HS-5 (cell line): ENCODE data around the gene MPV17L.
"Not testable (repeated sequence)": the region's sequence is repeated elsewhere in the genome, so short reads cannot be mapped to it uniquely, and the experiment has no call there.

Experiments
- DNase-seq: peaks from one replicate; pipeline ENCODE4 v3.0.0-alpha.2; 2012; ENCODE audit warnings: low read depth

MPV17L gene

DNA sequence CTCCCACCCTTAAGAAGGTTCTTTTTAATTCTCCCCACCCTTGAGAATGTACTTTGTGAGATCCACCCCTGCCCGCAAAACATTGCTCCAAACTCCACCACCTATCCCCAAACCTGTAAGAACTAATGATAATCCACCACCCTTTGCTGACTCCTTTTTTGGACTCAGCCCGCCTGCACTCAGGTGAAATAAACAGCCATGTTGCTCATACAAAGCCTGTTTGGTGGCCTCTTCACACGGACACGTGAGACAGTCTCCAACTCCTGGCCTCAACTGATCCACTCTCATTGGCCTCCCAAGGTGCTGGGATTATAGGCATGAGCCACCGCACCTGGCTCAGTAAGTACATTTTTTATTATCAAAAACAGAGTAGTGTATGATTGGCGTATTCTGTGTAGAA is 13.9 kb downstream of the MPV17L start:
- DNase-seq, result not testable (repeated sequence)

DNA sequence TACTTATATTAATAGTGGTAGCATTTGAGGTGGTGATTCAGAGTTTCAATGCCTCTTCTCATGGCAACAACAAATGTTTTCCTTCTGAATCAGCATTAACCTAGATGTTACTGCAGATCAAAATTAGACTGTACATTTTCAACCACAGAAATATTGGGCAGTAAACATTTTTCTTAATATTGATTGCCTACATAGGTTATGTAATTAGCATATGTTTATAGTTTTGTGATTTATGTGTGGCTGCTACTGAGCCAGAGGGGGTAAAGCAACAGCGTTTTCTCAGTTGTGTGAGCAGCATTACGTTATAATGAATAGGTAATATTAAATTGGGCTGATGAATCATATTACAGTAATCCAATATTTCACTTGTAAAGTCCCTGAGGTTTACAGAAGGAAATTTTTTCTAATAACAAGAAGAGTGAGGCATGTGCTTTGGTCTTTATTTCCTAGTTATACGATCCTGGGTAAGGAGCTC is 20.0 kb downstream of the MPV17L start:
- DNase-seq, result no peak

DNA sequence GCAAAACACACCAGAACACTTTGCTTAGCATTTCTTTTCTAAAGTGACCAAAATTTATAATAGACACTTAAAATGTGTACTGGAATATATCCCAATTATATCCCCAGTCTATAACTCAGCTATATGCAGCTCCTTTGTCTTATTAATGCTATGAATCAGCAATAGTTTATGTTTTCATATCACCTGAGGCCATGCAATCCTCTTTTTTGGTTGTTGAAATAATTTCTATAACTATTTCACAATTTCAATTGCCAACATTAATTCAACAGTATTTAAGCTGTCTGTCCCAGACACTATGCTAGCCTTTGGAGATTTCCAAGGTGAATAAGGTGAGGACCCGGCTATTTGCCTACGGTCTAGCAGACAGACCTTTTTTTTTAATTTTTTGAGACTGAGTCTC is 21.6 kb downstream of the MPV17L start:
- no peak for DNase-seq

DNA sequence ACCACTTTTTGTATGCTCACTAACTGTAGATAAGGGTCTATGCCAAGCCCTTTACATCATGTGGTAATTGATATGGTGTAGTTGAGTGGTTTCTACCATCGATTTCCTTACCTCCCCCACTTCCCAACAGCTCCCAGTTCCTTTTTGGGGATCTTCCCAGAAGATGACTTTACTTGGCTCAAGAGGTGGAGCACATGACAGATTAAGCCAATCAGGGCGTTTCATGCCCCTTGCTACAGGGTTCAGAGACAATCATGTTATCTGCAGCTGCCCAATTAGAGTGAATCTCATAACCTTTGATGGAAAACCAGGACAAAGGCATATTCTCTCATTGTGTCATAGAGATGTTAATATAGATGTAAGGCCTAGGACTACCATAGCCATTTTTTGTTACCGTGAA is 22.7 kb downstream of the MPV17L start:
- no peak for DNase-seq

DNA sequence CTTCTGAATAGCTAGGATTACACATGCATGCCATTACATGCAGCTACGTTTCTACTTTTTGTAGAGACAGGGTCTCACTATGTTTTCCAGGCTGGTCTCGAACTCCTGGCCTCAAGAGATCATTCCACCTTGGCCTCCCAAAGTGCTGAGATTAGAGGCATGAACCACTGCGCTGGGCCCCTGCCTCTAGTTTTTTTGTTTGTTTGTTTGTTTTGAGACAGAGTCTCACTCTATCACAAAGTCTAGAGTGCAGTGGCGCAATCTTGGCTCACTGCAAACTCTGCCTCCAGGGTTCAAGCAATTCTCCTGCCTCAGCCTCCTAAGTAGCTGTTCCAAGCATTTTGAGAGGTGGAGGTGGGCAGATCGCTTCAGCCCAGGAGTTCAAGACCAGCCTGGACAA is 26.1 kb downstream of the MPV17L start:
- not testable (repeated sequence) for DNase-seq

DNA sequence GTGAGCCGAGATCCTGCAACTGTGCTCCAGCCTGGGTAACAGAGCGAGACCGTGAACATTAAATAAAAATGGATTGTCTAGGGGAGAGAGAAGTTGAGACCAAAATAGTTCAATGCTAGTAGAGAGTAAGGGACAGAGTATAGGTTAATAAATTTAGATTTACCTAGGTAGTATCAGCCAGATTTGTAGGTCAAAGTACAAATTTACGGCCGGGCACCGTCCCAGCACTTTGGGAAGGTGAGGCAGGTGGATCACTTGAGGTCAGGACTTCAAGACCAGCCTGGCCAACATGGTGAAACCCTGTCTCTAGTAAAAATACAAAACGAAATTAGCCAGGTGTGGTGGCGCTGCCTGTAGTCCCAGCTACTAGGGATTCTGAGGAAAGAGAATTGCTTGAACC is 26.7 kb downstream of the MPV17L start:
- DNase-seq, result no peak

DNA sequence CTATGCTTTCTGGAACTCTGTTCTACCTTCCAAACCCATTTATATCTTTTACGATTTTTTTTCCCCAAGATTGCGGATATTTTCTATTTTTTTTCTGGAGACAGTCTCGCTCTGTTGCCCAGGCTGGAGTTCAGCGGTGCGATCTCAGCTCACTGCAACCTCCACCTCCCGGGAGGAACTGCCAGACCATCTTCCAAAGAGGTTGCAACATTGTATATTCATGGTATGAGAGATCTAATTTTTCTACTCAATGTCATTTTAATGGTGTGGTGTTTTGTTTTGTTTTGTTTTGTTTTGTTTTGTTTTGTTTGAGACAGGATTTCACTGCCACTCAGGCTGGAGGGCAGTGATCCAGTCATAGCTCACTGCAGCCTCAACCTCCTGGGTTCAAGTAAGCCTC is 30.3 kb downstream of the MPV17L start:
- DNase-seq, result no peak

DNA sequence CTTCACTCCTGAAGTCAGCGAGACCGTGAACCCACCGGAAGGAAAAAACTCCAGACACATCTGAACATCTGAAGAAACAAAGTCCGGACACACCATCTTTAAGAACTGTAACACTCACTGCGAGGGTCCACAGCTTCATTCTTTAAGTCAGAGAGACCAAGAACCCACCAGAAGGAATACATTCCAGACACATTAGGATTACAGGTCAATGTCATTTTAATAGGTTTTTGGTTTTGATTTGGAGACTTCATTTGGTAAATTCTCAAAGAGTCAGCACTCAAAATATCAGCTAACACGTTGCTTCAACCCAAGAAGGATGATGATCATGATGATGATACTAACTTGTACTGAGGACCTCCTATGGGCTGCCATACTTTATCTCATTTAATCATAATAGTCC is 31.2 kb downstream of the MPV17L start:
- no peak for DNase-seq

DNA sequence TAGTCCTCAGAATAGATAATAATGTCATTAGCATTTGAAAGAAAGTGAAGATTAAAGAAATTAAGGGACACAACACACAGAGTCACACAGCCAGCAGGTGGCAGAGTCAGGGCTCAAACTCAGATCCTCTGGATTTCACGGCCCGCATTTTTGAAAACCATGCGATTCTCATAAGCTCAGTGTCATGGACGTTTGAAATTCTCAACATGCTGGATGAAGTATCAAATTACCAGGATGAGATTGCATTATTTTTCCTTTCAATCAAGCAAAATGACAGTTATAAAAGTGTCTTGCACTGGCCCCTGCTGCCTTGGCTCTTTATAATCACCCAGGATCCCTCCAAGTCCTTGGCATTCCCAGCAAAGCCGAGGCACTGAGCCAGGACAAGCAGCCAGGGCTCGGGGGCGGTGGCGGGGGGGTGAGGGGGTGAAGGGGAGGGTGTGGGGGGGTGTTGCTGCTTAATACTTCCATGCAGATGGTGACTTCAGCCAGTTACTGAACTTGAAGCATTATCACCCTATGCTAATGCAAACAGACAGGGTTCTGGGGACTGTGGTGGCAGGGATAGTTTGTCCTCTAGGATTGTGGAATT is 32.2 kb downstream of the MPV17L start:
- no peak for DNase-seq

DNA sequence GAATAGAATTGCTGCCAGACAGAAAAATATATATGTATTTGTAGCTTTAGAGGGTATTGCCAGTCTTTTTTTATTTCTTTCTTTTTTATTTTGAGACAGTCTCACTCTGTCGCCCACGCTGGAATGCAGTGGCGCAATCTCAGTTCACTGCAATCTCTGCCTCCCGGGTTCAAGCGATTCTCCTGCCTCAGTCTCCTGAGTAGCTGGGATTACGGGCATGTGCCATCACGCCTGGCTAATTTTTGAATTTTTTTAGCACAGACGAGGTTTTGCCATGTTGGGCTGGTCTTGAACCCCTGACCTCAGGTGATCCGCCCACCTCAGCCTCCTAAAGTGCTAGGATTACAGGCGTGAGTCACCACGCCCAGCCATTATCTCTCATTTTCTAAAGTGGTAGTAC is 35.3 kb downstream of the MPV17L start:
- not testable (repeated sequence) for DNase-seq

DNA sequence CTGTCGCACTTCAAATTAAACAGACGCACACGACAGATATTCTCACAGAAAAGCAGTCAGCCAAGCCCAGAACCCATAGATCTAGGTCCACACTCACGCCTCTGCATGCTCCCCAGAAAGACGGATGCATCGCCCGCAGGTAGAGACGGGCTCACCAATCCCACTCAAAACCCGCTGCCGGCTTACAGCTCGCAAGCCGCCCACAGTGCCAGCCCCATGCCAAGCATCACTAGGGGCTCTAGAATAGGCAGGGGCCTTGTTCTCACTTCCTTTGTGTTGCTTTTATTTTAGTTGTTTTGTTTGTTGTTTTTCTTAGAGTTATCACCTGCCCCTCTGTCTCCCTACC is 38.5 kb downstream of the MPV17L start:
- DNase-seq, result no peak

DNA sequence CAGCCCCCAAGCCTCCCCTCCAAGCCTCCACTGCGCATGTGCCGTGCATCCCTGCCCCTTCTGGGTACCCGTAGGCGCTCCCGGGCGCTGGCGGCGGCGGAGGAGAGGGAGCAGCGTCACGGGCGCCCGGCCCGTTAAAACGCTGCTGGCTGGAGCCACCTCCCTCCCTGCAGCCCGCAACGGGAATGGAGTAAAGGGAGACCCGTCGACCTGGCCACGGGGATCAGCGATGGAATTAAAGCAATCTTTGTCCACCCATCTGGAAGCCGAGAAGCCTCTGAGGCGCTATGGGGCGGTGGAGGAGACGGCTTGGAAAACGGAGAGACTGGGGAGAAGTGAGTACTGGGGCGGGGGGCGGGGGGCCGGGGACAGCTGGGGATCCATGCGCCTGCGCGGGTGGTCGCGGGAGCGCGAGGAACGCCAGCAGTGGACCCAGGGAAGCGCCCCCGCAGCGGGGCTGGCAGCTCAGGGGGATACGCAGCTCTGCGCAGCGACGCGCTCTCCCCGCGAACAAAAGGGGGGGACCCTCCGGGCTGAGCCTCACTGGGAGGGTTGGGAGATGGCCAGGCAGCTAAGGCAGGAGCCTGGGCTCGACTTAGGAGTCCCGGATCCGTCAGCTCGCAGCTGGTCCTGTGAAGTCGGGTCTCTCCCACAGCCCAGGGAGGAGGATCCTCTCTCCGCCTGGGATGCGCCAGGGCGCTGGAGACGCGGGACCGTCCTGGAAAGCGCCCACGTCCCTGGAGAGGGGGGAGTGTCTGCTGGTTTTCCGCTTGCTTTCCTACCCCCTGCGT is 39.1 kb downstream of the MPV17L start, which contains the start of gene BMERB1:
Gene BMERB1, plus strand, starts transcription at position 164 of the 791 bp plus-strand sequence. Its CDS starts 66 bp downstream, at position 230.
- no peak for DNase-seq

DNA sequence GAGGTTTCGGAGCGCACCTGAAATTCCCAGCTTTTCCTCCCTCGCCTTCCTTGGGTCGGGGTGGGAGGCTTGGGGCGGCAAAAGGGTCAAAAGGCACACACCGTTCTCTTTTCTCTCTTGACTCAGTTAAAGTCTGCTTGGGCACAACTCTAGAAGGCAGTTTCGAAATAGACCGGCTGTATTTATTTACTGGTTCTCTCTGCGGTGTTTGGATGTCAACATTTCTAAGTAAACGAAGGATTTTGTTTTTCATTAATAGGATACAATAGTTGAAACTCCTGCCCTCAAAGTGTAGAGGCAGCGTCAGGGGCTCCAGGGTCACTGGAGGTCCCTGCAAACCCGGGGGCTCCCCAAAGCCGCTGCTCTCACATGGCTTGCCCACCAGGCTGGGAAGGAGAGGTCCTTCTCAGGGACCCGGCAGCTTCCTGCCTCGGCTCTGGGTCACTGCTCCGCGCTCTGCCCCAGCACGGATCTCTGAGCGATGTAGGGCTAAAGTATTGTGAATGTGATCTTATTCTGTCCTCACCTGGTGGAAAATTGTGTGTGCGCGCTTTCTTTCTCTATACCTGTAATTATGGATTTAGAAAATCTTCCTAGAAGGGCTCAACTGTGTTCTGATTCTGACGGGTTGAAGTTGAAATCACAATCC is 39.8 kb downstream of the MPV17L start:
- DNase-seq, result no peak

DNA sequence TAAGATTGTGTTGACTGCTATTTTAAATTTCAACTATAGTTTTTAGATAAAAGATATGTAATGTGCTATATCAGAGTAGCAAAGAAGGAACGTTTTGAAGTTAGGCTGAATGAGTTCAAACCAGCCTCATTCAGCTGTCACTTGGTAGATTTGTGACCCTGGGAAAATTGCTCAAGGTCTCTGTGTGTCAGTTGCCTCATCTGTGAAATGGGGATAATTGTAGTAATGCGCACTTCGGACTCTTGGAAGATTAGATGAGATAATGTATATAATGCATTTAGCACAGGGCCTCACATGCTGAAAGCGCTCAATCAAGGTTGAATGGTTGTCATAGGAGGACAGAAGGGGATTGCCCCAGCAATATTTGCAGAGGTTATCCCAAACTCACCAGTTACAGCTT is 43.5 kb downstream of the MPV17L start:
- no peak for DNase-seq

DNA sequence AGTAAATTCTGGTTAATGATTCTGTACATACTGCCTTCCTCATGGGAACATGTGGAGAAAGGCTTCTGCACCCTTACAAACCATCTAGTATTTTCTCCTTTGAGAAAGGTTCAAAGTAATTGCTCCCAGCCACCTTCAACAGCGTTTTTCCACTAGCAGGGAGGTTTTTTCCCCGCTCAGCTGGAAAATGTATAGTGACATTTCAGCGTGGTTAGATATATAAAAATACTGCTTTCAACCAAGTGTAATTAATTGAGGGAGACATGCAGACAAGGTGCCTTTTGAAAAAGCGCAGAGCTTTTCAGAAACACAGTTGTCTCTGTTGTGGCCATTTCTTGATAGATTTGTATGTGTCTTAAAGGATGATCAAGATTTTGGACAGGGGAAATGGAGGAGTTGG is 44.0 kb downstream of the MPV17L start:
- DNase-seq, result no peak

DNA sequence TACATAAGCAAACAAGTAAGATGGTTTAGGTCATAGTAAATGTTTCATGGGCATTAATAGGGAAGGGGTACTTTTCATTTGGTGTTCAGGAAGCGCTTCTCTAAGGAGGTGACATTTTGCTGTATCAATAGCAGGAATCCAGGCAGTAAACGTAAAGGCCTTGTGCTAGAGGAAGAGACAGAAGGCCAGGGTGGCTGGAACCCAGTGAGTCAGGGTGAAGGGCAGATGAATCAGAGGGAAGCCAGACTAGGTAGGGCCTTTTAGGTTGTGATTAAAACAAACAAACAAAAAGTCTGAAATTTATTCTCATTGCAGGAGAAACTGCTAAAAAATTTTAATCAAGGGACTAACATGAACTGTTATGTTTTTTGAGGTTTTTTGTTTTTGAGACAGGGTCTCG is 45.3 kb downstream of the MPV17L start:
- DNase-seq, result no peak

DNA sequence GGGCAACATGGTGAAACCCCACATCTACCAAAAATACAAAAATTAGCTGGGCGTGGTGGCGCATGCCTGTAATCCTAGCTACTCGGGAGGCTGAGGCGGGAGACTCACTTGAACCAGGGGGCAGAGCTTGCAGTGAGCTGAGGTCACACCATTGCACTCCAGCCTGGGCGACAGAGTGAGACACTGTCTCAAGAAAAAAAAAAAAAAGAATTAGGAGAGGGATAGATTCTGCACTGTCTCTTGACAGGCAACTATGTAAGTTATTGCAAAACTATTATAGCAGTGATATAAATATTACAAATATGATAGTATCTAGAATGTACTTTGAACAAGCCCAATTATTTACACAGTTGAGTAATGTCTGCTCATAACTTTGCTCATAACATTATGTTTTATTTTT is 46.6 kb downstream of the MPV17L start:
- DNase-seq, result not testable (repeated sequence)

DNA sequence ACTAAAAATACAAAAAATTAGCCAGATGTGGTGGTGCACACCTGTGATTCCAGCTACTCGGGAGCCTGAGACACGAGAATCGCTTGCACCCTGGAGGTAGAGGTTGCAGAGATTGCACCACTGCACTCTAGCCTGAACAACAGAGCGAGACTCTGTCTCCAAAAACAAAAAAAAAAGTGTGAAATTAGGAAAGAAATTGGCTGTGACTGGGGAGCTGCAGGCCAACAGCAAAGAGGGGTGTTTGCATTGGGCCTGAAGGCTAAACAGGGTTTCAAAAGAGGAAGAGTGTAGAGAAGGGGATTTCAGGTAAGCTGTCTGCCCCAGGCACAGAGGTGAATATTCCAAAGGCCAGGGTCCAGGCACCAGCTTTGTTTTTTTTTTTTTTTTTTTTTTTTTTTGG is 48.2 kb downstream of the MPV17L start:
- DNase-seq, result no peak

DNA sequence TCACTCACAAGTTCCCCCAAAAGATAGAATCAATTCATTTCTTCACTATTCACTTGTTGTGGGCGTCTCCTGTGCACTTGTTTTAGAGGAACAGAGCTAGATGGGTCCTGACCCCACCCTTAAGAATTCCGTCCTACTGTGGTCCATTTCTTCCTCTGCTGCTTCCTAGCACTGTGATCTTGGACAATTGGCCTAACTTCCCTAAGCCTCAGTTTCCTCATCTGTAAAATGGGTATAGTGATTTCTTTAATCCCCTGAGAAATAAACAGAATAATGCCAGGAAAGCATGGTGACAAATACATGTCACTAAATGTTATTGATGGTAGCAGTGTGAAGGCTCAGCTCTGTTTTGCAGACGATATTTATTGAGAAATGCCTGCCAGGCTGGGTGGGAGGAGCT is 48.7 kb downstream of the MPV17L start:
- DNase-seq, result no peak

DNA sequence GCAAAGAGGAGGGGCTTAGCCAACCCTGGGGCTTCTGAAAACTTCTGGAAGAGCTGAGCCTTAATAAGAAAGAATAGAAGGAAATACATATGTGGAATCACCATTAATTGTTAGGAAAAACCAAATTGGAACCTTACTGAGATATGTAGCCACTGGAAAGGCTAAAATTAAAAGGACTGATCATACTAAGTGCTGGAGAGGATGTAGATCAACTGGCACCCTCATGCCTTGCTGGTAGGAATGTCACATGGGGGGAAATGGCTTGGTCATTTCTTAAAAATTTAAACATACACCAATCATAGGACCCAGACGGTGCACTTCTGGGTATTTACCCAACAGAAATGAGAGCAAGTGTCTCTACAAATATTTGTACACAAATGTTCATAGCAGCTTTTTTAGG is 49.9 kb downstream of the MPV17L start:
- DNase-seq, result no peak

DNA sequence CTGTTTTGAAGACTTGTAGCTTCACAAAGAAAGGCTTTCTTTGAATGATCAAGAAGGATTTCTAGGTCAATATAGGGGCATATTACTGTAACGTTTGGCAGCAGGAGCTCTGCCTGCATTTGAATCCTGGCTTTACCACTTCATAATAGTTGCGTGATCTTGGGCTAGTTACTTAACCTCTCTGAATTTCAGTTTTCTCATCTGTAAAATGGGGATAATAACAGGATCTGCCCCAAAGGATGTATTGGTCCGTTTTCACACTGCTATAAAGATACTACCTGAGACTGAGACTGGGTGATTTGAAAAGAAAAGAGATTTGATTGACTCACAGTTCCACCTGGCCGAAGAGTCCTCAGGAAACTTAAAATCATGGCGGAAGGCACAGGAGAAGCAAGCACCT is 51.3 kb downstream of the MPV17L start:
- DNase-seq, result no peak

DNA sequence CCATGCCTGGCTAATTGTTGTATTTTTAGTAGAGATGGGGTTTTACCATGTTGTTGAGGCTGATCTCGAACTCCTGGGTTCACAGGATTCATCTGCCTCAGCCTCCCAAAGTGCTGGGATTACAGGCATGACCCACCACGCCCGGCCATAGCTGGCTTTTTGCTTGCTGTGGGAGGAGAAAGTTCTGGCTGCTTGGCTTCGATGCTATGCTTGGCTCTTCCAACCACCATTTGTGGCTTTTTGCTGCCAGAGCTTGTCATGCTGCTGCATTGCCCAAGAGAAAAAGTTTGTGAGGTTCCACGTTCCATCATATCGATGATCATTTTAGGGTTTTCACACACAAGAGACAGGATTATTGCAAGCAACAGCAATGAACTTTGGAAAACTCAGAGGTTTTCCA is 55.1 kb downstream of the MPV17L start:
- DNase-seq, result no peak

DNA sequence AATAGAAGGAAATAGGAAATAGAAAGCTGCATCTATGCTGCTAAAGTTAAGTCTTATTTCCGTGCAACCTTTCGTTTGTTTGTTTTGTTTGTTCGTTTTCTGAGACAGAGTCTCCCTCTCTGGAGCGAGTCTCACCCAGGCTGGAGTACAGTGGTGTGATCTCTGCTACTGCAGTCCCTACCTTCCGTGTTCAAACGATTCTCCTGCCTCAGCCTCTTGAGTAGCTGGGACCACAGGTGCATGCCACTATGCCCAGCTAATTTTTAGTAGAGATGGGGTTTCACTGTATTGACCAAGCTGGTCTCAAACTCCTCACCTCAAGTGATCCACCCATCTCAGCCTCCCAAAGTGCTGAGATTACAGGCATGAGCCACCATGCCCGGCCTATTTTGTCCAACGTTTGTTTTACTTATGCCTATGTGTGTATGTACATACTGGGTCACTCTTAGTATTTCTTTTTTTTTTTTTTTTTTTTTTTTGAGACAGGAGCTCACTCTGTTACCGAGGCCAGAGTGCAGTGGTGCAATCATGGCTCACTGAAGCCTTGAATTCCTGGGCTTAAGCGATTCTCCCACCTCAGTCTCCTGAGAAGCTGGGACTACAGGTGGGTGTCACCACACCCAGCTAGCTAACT is 55.7 kb downstream of the MPV17L start:
- DNase-seq, result no peak
